Hematopoietic multipotent progenitor cell treated with erythropoietin and hydrocortisone succinate and interleukin-3 and kit ligand, for 6 days (in vitro differentiated cells): ENCODE data around the gene COL23A1.

Experiments used
- DNase-seq: peaks from one replicate; pipeline ENCODE4 v3.0.0-alpha.2; 2015

The COL23A1 gene

GRCh38 chr5:178431063-178431781 is 159.0 kb downstream of the COL23A1 start:
- DNase-seq = no peak

DNA sequence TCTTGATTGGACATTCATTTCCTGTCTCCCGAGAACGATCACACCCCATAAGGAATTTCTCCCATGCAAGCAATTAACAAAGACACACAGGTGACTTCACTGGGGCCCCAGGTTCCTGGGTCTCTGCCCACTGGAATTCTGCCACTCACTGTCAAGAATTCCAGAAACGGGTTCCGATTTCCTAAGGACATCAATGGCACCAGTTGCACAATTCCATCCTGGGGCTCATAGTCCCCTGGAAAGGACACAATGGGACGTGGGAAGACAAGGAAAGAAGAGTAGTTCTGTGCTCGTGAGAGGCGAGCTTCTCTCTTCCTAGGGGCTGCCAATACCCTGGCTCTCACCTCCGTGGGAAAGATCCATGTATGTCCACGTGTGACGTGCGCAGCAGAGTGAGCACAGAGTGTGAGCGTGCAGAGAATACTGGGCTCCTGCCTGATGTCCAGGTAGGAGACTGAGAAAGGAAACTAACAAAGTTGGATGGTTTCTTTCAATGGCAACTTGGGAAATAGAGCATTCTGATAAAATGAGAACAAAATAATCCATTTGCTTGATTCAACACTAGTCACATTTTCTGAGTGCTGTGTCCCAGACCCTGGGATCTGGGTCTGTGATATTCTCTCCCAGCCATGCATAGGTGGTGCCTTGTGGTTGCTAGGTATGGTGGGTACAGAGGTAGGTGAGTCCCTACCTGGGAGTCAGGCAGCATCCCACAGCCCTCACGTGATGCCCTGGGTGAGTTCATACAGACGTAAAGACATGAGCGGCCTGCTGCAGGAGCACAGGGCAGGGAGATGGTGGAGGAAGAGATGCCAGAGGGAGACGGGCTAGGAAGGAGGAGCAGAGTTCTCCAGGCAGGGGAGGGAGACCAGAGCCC is 159.8 kb downstream of the COL23A1 start:
- DNase-seq = no peak

DNA sequence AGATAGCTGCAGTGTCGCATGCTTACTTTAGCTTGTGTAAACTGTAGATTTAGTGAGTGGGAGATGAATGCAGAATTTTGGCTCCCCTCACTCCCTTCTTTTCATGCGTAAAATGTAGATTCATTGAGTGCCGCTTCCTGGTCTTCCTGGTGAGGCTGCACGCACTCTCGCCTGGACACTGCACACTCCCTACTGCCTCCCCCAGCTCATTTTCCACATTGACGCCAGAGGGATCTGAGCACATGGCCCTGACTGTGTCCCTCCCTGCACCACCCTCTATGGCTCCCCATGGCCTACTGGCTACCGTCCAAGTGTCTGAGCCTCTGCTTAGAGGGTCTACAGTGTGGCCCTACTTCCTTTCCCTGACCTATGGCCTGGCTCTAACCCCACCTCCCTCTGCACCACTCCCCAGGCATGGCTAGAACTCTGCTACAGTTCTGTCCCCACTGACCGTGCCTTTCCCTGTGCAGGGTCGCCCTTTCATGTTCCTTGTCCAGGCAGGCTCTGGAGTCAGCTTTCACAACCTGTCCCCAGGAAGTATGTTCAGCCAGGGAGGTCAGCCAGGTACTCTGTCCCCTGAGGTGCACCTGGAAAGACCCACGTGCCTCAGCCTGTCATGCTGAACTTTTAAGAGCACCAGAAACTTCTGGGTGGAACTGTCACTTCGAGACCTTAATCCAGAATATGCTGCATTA is 160.6 kb downstream of the COL23A1 start:
- no peak for DNase-seq

DNA sequence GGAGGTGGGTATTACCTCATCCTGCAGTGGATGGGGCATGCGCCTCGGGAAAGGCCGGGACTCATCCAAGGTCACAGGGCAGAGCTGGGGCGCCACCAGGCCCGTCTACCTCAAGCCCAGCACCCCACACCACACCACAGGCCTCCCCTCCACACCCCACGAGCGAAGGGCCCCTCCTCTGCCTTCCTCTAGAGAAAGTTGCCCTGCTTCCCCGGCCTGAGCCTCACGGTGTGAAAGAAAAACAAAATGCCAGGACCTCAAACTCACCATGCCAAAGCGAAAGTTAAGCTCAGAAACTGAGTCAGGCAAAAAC is 161.1 kb downstream of the COL23A1 start:
- no peak for DNase-seq

GRCh38 chr5:178428341-178429155 is 161.6 kb downstream of the COL23A1 start:
- DNase-seq = no peak

DNA sequence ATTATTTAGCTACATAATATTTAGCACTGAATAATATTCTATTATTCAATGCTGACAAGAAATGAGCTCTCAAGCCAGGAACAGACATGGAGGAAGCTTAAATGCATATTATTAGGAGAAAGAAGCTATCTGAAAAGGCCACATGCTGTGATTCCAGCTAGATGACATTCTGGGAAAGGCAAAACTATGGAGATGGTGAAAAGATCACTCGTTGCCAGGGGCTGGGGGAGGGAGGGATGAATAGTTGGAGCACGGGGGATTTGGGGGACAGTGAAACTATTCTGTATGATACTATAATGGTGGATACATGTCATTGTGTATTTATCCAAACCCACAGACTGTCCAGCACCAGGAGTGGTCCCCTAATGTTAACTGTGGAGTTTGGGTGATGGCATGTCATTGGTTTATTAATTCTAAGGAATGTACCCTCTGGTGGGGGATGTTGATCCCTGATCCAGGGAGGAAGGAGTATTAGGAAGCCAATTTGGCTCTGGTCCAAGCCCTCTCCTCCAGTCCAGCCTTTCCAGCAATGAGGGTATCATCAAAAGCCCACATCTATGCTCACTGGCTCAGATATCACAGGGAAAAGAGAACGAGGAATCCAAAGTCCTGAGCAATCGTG is 162.5 kb downstream of the COL23A1 start:
- no peak for DNase-seq

DNA sequence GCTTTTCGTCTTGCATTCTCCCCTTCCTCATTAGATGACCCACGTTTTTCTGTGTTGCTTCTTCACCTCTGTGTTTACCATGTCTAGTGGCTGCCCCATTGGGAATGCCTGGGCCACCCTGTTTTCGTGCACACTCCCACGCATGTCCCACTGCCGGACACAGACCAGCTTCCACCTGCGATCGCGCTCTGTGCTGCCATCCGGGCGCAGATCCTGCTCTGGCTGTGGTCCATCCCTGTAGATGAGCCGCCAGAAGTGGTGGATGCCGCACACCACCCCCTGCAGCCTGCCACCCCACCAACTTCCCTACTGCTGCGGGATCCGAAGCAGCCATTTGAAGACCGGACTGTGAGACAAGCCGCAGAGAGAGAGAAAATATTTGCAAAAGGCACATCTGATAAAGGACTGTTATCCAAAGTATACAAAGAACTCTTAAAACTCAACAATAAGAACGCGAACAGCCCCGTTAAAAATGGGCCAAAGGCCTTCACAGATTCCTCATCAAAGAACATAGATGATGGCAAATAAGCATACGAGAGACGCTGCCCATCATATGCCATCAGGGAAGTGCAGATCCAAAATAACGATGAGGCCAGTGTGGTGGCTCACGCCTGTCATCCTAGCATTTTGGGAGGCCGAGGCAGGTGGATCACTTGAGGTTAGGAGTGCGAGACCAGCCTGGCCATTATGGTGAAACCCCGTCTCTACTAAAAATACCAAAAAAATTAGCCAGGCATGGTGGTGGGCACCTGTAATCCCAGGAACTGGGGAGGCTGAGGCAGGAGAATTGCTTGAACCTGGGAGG is 163.7 kb downstream of the COL23A1 start:
- no peak for DNase-seq

GRCh38 chr5:178425621-178426068 is 164.5 kb downstream of the COL23A1 start:
- no peak for DNase-seq

GRCh38 chr5:178424810-178425177 is 165.4 kb downstream of the COL23A1 start:
- DNase-seq = no peak

DNA sequence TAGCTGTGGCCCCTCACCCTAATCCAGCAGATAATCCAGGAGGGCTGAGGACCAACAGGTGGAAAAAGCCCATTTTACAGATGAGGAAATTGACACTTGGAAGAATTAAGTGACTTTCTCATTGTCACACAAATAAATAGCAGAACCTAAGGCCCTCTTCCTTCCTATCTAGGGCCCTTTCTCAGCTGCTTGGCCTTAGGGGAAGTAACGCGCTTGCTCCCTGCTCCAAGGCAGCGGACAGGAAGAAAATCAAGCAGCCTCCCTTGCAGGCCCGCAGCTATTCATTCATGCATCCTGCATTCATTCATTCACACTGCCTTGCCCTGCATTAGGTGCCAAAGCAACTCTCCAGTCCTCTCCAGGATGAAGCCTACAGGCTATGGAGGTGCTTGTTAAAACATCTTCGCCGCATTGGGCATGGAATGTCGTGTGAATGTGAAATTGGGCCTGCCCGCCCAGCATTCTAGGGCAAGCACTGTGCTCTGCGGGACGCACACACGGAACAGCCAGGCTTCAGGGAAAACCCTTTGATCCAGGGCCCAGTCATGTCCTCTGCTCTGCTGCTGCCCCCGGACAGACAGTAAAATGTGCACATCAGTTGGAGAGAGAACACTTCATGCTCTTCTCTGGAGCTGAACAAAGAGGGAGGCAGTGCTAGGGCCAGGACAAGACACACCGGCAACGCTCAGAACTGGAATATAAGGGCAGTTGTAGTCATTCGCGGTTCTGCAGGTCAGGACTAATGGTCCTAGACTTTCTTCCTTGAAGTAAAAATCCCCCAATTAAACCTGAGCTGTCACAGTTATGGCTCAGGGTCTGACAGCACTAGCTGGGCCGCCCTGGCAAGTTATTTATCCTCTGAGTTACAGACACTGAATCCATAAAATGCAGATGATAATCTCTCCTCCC is 166.0 kb downstream of the COL23A1 start:
- no peak for DNase-seq

- no peak for DNase-seq
These were observed 166.8 kb downstream of the COL23A1 start for GRCh38 chr5:178423431-178423830.

- DNase-seq = no peak
These were observed 167.8 kb downstream of the COL23A1 start for GRCh38 chr5:178422400-178422775.

DNA sequence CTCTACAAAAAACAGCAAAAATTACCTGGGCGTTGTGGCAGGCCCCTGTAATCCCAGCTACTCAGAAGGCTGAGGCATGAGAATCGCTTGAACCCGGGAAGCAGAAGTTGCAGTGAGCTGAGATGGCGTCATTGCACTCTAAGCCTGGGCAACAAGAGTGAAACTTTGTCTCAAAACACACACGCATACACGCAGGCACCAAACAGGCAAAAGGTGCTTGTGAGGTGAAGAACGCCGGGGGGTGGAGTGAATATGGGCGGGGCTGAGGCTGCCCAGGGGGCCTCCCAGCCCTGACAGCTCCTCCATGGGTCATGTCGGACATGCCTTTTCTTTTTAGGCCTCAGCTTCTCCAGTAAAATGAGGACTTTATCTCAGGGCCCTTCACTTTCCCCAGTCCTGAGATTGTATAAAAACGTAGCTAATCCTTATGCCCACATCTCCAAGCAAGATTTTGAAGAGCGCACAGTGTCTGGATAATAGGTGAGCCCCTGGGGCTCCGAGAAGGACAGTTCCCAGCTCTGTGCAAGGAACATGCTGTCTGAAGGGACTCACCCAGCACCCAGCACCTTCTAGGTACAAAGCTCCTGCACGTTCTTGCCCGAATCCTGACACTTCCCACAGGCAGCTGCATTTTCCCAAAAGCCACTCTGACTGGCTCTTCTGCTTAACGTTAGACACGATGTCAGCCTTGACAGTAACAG is 168.3 kb downstream of the COL23A1 start:
- no peak for DNase-seq

- no peak for DNase-seq
These were observed 169.1 kb downstream of the COL23A1 start for GRCh38 chr5:178421128-178421527.

- DNase-seq = no peak
These were observed 169.8 kb downstream of the COL23A1 start for GRCh38 chr5:178420354-178420781.

DNA sequence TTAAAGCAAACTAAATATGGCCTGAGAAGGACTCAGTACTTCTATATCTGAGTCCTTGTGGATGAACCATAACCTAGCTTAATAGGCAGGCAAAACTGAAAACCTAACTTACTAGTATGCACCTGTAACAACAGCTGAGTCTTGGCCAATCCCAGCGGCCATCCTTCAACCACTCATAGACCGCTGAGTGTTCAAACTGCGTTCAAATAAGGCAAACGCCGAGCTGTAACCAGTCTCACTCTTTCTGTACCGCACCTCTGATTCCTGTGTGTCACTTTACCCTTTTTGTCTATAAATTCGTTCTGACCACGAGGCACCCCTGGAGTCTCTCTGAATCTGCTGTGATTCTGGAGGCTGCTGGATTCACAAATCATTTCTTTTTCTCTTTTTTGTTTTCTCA is 170.5 kb downstream of the COL23A1 start:
- DNase-seq = no peak

DNA sequence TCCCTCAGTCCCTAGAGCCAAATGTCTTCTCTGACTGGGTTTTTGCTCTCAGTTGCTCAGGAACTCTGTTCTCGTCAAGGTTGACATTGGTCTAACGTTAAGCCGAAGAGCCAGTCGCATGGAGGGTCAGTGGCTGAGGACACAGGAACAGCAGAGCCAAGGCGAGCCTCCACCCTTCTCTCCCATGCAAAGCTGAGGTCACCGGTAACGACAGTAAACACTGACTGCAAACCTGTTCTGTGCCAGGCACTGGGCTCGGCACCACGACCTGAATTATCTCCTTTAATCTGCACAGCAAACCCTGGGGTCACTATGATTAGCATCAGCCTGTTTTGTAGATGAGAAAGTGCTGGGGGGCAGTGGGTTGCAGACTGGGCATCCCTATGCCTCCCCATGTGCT is 171.0 kb downstream of the COL23A1 start:
- DNase-seq = no peak

GRCh38 chr5:178418471-178419010 is 171.7 kb downstream of the COL23A1 start:
- DNase-seq = no peak

- no peak for DNase-seq
These were observed 172.2 kb downstream of the COL23A1 start for GRCh38 chr5:178418031-178418430.
